Measurements from ENCODE around the gene RPN2. TPM values are rescaled to one million over a fixed set of nuclear protein-coding genes. Genes with fewer than 3 reads are reported as not detected.

RPN2 gene
- total RNA-seq, 6 donors from 2014 or later: 55.5 to 193 (median 143) TPM

- Histone ChIP-seq H3K36me3 (no peaks in the 10 kb centered on the region), H3K4me3 (no peak overlapping the region), H3K9me3 (no peaks in the 10 kb centered on the region), H3K27ac (no peak overlapping the region), H3K4me1 (no peaks in the 10 kb centered on the region), H3K27me3 (no peaks in the 10 kb centered on the region)
- no peak for ATAC-seq (ENCODE audit: low FRiP score in 2 of 2)
- no peak for DNase-seq
- 83 to 85% methylated on average over 7 of the region's 7 CpGs for WGBS, 2 donors
- TF ChIP-seq POLR2AphosphoS5 (IDR thresholded peaks at IDR 0.05) (no peak), EP300 (IDR thresholded peaks at IDR 0.05) (no peak), POLR2A (IDR thresholded peaks at IDR 0.05) (no peak), CTCF (IDR thresholded peaks at IDR 0.05) (no peak)
Measured at GRCh38 chr20:37152284-37152683, 26.8 kb upstream of the RPN2 start.

GRCh38 chr20:37154684-37155298 is 24.3 kb upstream of the RPN2 start:
- DNase-seq (no peak), ATAC-seq (ENCODE audit: low FRiP score in 2 of 2) (no peak)
- Histone ChIP-seq H3K27ac (no peak overlapping the region), H3K4me3 (no peak overlapping the region), H3K9me3 (no peaks in the 10 kb centered on the region), H3K27me3 (no peaks in the 10 kb centered on the region), H3K36me3 (no peaks in the 10 kb centered on the region), H3K4me1 (no peaks in the 10 kb centered on the region)
- 92 to 93% methylated on average over 6 of the region's 6 CpGs for WGBS, 2 donors
- no peak for TF ChIP-seq POLR2A (IDR thresholded peaks at IDR 0.05)
- no peak for TF ChIP-seq CTCF (IDR thresholded peaks at IDR 0.05)
- no peak for TF ChIP-seq EP300 (IDR thresholded peaks at IDR 0.05)
- no peak for TF ChIP-seq POLR2AphosphoS5 (IDR thresholded peaks at IDR 0.05)

- TF ChIP-seq CTCF (IDR thresholded peaks at IDR 0.05) (no peak), EP300 (IDR thresholded peaks at IDR 0.05) (no peak), POLR2A (IDR thresholded peaks at IDR 0.05) (no peak), POLR2AphosphoS5 (IDR thresholded peaks at IDR 0.05) (no peak)
- H3K4me1 ChIP-seq: no peaks in the 10 kb centered on the region
- no peaks in the 10 kb centered on the region for H3K9me3 ChIP-seq
- 90 to 94% methylated on average over 9 of the region's 9 CpGs for WGBS, 2 donors
- ATAC-seq (ENCODE audit: low FRiP score in 2 of 2) (no peak), DNase-seq (no peak)
- H3K27me3 ChIP-seq: no peaks in the 10 kb centered on the region
- H3K36me3 ChIP-seq: no peaks in the 10 kb centered on the region
- no peak overlapping the region for H3K27ac ChIP-seq
- no peak overlapping the region for H3K4me3 ChIP-seq
Measured at GRCh38 chr20:37155987-37156386, 23.1 kb upstream of the RPN2 start.

DNA sequence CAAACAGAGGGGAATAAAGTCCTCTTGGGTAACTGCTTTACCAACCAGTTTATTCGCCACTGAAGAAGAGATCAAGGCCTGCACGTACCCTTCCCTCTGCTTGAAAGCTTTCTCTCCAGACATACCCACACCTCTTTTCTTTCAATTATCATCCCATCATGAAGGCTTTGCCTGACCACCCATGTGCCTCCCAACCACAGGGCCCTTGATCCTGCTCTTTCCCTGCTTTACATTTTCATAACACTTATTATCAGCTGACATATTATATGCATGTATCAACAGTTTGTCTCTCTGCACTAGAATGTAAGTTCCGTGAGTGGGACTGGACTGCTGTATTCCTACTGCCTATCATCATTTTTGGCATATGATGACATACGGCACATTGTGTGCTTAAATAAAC is 20.9 kb upstream of the RPN2 start:
- Histone ChIP-seq H3K36me3 (no peaks in the 10 kb centered on the region), H3K27ac (no peak overlapping the region), H3K4me3 (no peak overlapping the region), H3K27me3 (no peaks in the 10 kb centered on the region), H3K9me3 (no peaks in the 10 kb centered on the region), H3K4me1 (no peaks in the 10 kb centered on the region)
- 97 to 100% methylated on average over 4 of the region's 4 CpGs for whole genome bisulfite sequencing, 2 donors
- no peak for DNase-seq
- no peak for ATAC-seq (ENCODE audit: low FRiP score in 2 of 2)
- TF ChIP-seq EP300 (IDR thresholded peaks at IDR 0.05) (no peak), CTCF (IDR thresholded peaks at IDR 0.05) (no peak), POLR2AphosphoS5 (IDR thresholded peaks at IDR 0.05) (no peak)

GRCh38 chr20:37160683-37161082 is 18.4 kb upstream of the RPN2 start:
- no peak for DNase-seq
- H3K27ac ChIP-seq: no peak overlapping the region

More at GRCh38 chr20:37160683-37161082, 18.4 kb upstream of the RPN2 start:
- no peak for ATAC-seq (ENCODE audit: low FRiP score in 2 of 2)
- Histone ChIP-seq H3K4me3 (no peak overlapping the region), H3K9me3 (no peaks in the 10 kb centered on the region), H3K36me3 (no peaks in the 10 kb centered on the region), H3K4me1 (no peaks in the 10 kb centered on the region), H3K27me3 (no peaks in the 10 kb centered on the region)
- TF ChIP-seq EP300 (IDR thresholded peaks at IDR 0.05): no peak
- no peak for TF ChIP-seq POLR2AphosphoS5 (IDR thresholded peaks at IDR 0.05)
- no peak for TF ChIP-seq POLR2A (IDR thresholded peaks at IDR 0.05)
- no peak for TF ChIP-seq CTCF (IDR thresholded peaks at IDR 0.05)
- 85 to 95% methylated on average over 10 of the region's 10 CpGs for WGBS, 2 donors

Measured in upper lobe of left lung (tissue), 6 donors.